GM23338 (cell line): ENCODE data around the gene RANGAP1.

Source experiments
- CTCF ChIP-seq, 2 experiments: fragments of 200-600 bp in 1 of 2; sonication (generic) in 1 of 2; conservative IDR thresholded peaks; 2 replicates each; pipeline versions ENCODE4 v1.5.1 to v1.6.1; 2016 to 2017; ENCODE audit warnings: antibody characterized with exemption in 2 of 2, low read depth in 2 of 2, mild to moderate bottlenecking in 2 of 2, moderate library complexity in 1 of 2
- ETS1 ChIP-seq: IDR thresholded peaks from 2 replicates; pipeline ENCODE4 v1.6.1; 2016; ENCODE audit warnings: antibody characterized with exemption
- POLR2AphosphoS5 ChIP-seq: IDR thresholded peaks from 2 replicates; pipeline ENCODE4 v1.6.1; 2016; ENCODE audit warnings: antibody characterized with exemption, low read depth

- TF ChIP-seq ETS1: no peak
- no peak for TF ChIP-seq CTCF (conservative IDR thresholded peaks at IDR 0.05; ENCODE audit: low read depth in 2 of 2)
- no peak for TF ChIP-seq POLR2AphosphoS5
Observed at GRCh38 chr22:41206719-41207118, 79.3 kb downstream of the RANGAP1 start.
